CD4-positive, alpha-beta T cell (primary cell): ENCODE results near the gene DNAI2. TPM values are rescaled to one million over a fixed set of nuclear protein-coding genes. Genes with fewer than 3 reads are reported as not detected.

Experiments used
- ATAC-seq: fragments of 200-7000 bp; cut with Tn5 transposase; one replicate; pipeline ENCODE4 v1.10.0; 2022; ENCODE audit warnings: mild to moderate bottlenecking; ENCODE audit not compliant: poor library complexity
- CTCF ChIA-PET: fragments of 350-600 bp; sonication (Branson Sonifier 250); formaldehyde crosslinking; loops from one replicate; lab custom pipeline; 2021; ENCODE audit warnings: antibody characterized with exemption, inconsistent platforms; lab: Charles Lee
- POLR2A ChIA-PET: fragments of 350-600 bp; sonication (Branson Sonifier 250); formaldehyde crosslinking; loops from one replicate; lab custom pipeline; 2021; ENCODE audit warnings: antibody characterized with exemption, inconsistent platforms; lab: Charles Lee
- DNase-seq, 14 experiments: peaks; one replicate each; pipeline ENCODE4 v3.0.0-alpha.2; 2013 to 2020; ENCODE audit warnings: mixed read lengths in 2 of 14
- H3K27ac ChIP-seq, 2 donors: one replicate each; pipeline versions ENCODE4 v1.5.1 to v1.7.0; 2013; ENCODE audit warnings: low read length in 2 of 2, low read depth in 1 of 2, mild to moderate bottlenecking in 1 of 2
- H3K27me3 ChIP-seq, 2 experiments: 1 replicate in 1 of 2; 2 replicates in 1 of 2; pipeline versions ENCODE4 v1.6.1 to v1.7.0; 2013; ENCODE audit warnings: low read length in 2 of 2, control low read depth in 1 of 2, mild to moderate bottlenecking in 1 of 2, moderate library complexity in 1 of 2; ENCODE audit not compliant: insufficient read depth in 2 of 2, control insufficient read depth in 1 of 2
- H3K36me3 ChIP-seq: one replicate; pipeline ENCODE4 v1.6.1; 2013; ENCODE audit warnings: low read length, control low read depth; ENCODE audit not compliant: insufficient read depth
- H3K4me1 ChIP-seq: one replicate; pipeline ENCODE4 v1.6.1; 2013; ENCODE audit warnings: low read length, control low read depth; ENCODE audit not compliant: insufficient read depth
- H3K4me3 ChIP-seq: one replicate; pipeline ENCODE4 v1.5.1; 2013; ENCODE audit warnings: mild to moderate bottlenecking, low read length, moderate library complexity
- H3K9me3 ChIP-seq, 2 experiments: 1 replicate in 1 of 2; 2 replicates in 1 of 2; pipeline versions ENCODE4 v1.6.1 to v1.7.0; 2013; ENCODE audit warnings: low read length in 2 of 2, mild to moderate bottlenecking in 2 of 2, control low read depth in 1 of 2, moderate library complexity in 1 of 2; ENCODE audit not compliant: control insufficient read depth in 1 of 2, insufficient read depth in 1 of 2
- H3K27ac Mint-ChIP-seq: one replicate; pipeline ENCODE4 v1.8.0; 2020; ENCODE audit warnings: mixed read lengths
- H3K27me3 Mint-ChIP-seq: one replicate; pipeline ENCODE4 v1.8.0; 2021; ENCODE audit warnings: mixed read lengths
- H3K36me3 Mint-ChIP-seq: one replicate; pipeline ENCODE4 v1.8.0; 2021; ENCODE audit warnings: low read depth, mixed read lengths
- H3K4me1 Mint-ChIP-seq: one replicate; pipeline ENCODE4 v1.8.0; 2021; ENCODE audit warnings: low read depth, mixed read lengths
- H3K4me3 Mint-ChIP-seq: one replicate; pipeline ENCODE4 v1.8.0; 2020; ENCODE audit warnings: mild to moderate bottlenecking, mixed read lengths
- H3K9me3 Mint-ChIP-seq: one replicate; pipeline ENCODE4 v1.8.0; 2020; ENCODE audit warnings: mixed read lengths
- CTCF ChIP-seq: fragments of 200-600 bp; IDR thresholded peaks from one replicate; pipeline ENCODE4 v1.8.0; 2022; ENCODE audit warnings: antibody characterized with exemption, mild to moderate bottlenecking
- intact Hi-C, 2 experiments: fragments of 100-400 bp; cut with DNase I in 1 of 2; cut with micrococcal nuclease in 1 of 2; formaldehyde crosslinking; loops; one replicate each; pipeline versions ENCODE4 v1.15.1 to v1.9.0; 2023 to 2025; cut with DNase I, micrococcal nuclease
- total RNA-seq, 174 experiments: library from RNA in 2 of 174; stranded (reverse) in 2 of 174; gene quantifications; one replicate each; pipeline ENCODE4 v1.2.3 and lab custom pipeline; 2021 to 2026

The DNAI2 gene
- total RNA-seq, 2 experiments from 2014 or later, result 0.66 to 1.2 TPM

- H3K27ac Mint-ChIP-seq, result no peak overlapping the region
- ATAC-seq (no peak), DNase-seq (no peak)
- ChIA-PET CTCF (no interaction called here), POLR2A (interaction anchor here (1.2 kb wide), 1 partner anchor 85 kb away, joined by 3 read pairs; no protein-coding TSS in a partner anchor)
- peaks cover 19% of the 10 kb centered on the region for H3K4me1 ChIP-seq
- H3K4me3 ChIP-seq, result no peak overlapping the region
- no peaks in the 10 kb centered on the region for H3K36me3 ChIP-seq
- H3K36me3 Mint-ChIP-seq, result no peaks in the 10 kb centered on the region
- H3K9me3 Mint-ChIP-seq, result no peaks in the 10 kb centered on the region
- TF ChIP-seq CTCF, result no peak
- H3K4me1 Mint-ChIP-seq, result peaks cover 10% of the 10 kb centered on the region
- H3K9me3 ChIP-seq, result no peaks in the 10 kb centered on the region
- H3K27me3 Mint-ChIP-seq, result no peaks in the 10 kb centered on the region
- intact Hi-C loops, result loop anchor here in 1 of 2 experiments (2.0 kb wide), 1 partner anchor 87 kb away; no protein-coding TSS in a partner anchor
- H3K27ac ChIP-seq, result no peak overlapping the region
- no peak overlapping the region for H3K4me3 Mint-ChIP-seq
- H3K27me3 ChIP-seq, result no peaks in the 10 kb centered on the region
These were observed 23.9 kb downstream of the DNAI2 start for GRCh38 chr17:74297941-74298340.

GRCh38 chr17:74298778-74299177 is 24.7 kb downstream of the DNAI2 start:
- no peak overlapping the region for H3K27ac ChIP-seq
- no peaks in the 10 kb centered on the region for H3K9me3 Mint-ChIP-seq
- H3K9me3 ChIP-seq, result no peaks in the 10 kb centered on the region
- H3K4me3 ChIP-seq, result no peak overlapping the region
- peaks cover 19% of the 10 kb centered on the region for H3K4me1 ChIP-seq
- ChIA-PET CTCF (no interaction called here), POLR2A (interaction anchor here (1.2 kb wide), 1 partner anchor 86 kb away, joined by 3 read pairs; no protein-coding TSS in a partner anchor)
- no peaks in the 10 kb centered on the region for H3K36me3 Mint-ChIP-seq
- H3K27me3 ChIP-seq, result no peaks in the 10 kb centered on the region
- no peaks in the 10 kb centered on the region for H3K27me3 Mint-ChIP-seq
- H3K27ac Mint-ChIP-seq, result no peak overlapping the region
- ATAC-seq (no peak), DNase-seq (no peak)
- H3K36me3 ChIP-seq, result no peaks in the 10 kb centered on the region
- intact Hi-C loops, result loop anchor here in 1 of 2 experiments (2.0 kb wide), 1 partner anchor 88 kb away; no protein-coding TSS in a partner anchor
- peaks cover 10% of the 10 kb centered on the region for H3K4me1 Mint-ChIP-seq
- no peak overlapping the region for H3K4me3 Mint-ChIP-seq
- no peak for TF ChIP-seq CTCF

- POLR2A ChIA-PET, result interaction anchor here (1.2 to 1.8 kb wide), 2 partner anchors 17 to 87 kb away, joined by 3 to 4 read pairs; no protein-coding TSS in a partner anchor
- no peak for ATAC-seq
- no peak for TF ChIP-seq CTCF
- Mint-ChIP-seq H3K9me3 (no peaks in the 10 kb centered on the region), H3K27ac (no peak overlapping the region), H3K4me3 (no peak overlapping the region), H3K36me3 (no peaks in the 10 kb centered on the region), H3K27me3 (no peaks in the 10 kb centered on the region), H3K4me1 (peaks cover 10% of the 10 kb centered on the region)
- DNase-seq, result no peak
- Histone ChIP-seq H3K4me3 (no peak overlapping the region), H3K36me3 (no peaks in the 10 kb centered on the region), H3K4me1 (peaks cover 19% of the 10 kb centered on the region), H3K27ac (no peak overlapping the region), H3K9me3 (no peaks in the 10 kb centered on the region), H3K27me3 (no peaks in the 10 kb centered on the region)
- CTCF ChIA-PET, result no interaction called here
- intact Hi-C loops, result loop anchor here (2.0 to 10.0 kb wide), 5 partner anchors 53 to 195 kb away; partner anchors contain the start of gene GPR142 (in 1 of the 2)
These were observed 25.4 kb downstream of the DNAI2 start for GRCh38 chr17:74299226-74300009.
